Activated T-cell treated with anti-CD3 and anti-CD28 coated beads for 24 hours (primary cell): ENCODE results near the gene PAN3.

ENCODE experiments used
- DNase-seq: peaks from one replicate; pipeline ENCODE4 v3.0.0-alpha.2; 2020; ENCODE audit warnings: low read depth

PAN3 gene

DNA sequence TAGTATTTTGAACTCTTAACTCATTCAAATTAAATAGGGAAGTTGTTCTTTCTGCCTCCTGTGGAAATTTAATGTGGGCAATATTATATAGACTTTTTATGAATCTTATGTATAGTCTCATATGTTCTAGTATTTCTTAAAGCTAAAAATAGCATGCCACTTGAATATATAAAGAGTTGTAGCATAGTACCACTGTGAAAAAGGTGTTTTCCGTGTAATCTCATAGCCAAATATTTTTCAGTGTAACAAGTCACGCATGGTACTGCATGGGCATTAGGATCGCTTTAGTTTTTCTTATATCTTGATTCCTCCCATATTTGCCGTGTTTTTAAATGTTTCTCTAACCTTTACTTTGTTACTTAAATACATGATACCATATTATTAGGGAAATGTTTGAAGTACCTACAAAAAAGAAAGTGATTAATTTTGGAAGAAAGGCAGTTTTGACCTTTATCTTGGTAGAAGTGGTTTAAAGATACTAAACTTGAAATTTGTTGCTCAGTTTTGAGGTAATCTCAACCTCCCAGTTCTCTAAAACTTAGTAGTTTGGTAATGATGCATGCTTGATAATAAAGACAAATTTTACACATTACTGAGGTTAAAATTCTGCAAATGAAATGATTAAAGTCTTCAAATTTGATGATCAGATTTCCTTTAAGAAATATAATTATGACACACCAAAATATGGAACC is 81.2 kb downstream of the PAN3 start:
- no peak for DNase-seq

DNA sequence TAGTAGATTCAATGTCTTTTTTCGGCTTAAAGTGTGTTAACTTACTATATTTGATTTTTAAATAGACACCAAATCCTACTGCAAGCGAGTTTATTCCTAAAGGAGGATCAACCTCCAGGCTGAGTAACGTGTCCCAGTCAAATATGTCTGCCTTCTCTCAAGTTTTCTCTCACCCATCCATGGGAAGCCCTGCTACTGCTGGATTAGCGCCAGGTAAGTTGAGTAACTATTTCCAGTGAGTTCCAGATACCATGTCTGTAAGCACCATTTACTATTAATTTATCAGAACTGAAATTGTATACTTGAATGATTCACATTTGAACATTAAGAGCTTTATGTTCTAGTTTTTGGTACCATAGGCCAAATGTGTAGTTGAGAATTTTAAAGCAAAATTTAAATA is 81.8 kb downstream of the PAN3 start:
- no peak for DNase-seq

DNA sequence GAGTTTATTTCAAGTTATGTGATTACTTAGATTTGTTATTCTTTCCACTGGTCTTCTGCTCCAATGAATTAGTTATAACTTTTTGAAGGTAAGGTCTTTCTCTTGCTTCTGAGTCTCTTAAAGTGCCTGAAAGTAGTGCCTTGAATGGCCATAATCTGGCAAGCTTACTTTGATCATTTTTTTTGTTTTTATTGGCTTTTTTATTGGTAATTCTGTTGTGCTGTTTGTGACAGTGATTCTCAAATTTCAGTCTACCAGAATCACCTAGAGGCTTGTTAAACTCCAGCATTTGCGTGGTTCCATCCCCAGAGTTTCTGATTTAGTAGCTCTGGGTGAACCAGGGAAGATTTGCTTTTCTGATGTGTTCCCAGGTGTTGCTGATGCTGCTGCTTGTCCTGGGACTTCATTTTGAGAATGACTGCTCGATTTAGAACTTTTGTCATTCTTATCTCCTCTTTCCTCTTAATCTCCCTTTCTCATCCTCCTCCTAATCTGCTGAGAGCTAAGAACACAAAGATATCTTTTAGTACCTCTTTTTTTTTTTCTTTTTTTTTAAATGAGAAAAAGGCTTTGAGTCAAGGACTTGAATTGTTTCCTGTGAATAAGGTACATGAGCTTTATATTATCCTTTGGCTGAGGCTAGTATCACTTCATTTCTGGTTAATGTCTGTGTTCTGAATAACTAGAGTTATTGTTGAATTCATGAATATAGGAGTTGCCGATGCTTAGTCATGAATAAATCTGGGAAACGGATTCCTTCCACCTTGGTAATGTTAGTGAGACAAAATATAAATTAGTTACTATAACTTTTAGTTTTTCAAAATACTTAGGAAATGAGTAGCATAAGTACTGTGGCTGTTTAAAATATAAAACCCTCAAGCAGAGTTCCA is 91.4 kb downstream of the PAN3 start:
- no peak for DNase-seq

DNA sequence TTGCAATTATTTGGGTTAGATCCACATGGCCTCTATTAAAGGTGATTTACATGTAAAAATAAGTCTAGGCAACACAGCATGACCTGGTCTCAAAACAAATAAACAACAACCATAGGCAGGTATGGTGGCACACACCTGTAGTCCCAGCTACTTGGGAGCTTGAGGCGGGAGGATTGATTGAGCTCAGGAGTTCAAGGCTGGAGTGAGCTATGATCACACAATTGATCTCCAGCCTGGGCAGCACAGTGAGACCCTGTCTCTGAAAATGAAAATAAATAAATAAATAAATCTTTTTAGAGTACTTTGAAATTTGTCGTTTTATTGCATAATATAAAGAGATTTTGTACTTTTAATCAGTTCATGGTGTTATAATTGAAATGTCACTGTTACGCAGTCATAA is 93.3 kb downstream of the PAN3 start:
- DNase-seq = no peak

DNA sequence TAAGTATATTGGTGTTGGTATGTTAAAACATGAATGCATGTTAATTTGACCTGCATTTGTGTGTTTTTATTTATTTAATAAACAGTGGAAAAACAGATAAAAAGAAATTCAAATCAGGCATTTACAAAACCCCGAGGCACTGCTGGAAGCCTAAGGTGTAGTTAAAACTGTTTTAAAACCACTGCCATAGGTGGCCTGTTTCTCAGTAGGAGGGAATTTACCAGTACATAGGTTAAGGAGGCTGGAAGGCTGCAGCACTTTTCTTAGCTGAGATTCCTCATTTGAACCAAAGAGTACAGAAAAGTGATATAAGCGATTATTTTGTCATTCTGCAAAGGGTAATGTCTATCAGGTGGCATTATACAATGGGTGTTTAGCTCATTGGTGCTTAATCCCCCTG is 99.6 kb downstream of the PAN3 start:
- no peak for DNase-seq

DNA sequence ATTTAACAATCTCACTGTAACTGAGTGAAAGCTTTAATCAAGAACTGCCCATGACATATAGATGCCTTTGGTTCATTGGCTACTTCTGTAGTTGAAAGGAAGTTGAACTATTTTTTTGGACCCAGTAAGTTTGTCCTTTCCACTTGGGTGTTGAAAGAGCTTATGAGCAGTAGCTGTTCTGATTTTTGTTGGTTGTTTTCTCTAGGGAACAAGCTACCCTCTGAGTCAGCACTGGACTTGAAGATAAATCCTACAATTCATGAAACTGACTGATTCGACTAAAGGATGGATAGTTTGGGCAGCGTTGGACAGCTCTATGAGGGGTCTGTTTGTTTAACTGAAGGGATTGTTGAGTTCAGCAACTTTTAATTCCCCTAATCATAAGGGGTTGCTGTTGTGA is 101.0 kb downstream of the PAN3 start:
- no peak for DNase-seq

DNA sequence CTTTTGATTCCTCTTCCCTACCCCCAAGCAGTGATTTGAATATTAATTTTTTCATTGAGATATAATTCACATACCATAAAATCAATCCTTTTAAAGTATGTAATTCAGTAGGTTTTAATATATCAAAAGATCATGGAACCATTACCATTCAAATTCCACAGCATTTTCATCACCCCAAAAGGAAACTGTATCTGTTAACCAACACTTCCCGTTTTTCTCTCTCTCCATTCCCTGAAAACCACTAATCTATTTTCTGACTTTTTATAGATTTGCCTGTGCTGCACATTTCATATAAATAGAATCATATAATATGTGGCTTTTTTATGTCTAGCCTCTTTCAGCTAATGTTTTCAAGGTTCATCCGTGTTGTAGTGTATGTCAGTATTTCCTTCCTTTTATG is 107.1 kb downstream of the PAN3 start:
- no peak for DNase-seq

DNA sequence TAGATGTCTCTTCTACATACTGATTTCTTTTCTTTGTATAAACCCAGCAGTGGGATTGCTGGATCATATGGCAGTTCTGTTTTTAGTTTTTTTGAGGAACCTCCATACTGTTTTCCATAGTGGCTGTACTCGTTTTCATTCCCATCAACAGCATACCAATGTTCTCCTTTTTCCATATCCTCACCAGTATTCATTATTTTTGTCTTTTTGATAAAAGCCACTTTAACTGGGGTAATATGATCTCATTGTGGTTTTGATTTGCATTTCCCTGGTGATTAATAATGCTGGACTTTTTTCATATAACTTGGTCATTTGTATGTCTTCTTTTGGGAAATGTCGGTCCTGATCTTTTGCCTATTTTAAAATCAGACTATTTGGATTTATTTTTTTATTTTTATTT is 108.5 kb downstream of the PAN3 start:
- DNase-seq = no peak

DNA sequence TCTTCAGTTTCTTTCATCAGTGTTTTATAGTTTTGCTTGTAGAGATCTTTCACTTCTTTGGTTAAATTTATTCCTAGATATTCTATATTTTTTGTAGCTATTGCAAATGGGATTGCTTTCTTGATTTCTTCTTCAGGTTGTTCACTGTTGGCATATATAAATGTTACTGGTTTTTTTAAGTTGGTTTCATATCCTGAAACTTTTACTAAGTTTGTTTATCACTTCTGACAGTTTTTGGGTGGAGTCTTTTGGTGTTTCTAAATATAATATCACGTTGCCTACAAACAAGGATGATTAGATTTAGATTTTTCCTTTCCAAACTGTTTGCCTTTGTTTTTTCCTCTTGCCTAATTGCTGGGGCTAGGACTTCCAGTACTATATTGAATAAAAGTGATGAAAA is 109.7 kb downstream of the PAN3 start:
- DNase-seq = no peak

DNA sequence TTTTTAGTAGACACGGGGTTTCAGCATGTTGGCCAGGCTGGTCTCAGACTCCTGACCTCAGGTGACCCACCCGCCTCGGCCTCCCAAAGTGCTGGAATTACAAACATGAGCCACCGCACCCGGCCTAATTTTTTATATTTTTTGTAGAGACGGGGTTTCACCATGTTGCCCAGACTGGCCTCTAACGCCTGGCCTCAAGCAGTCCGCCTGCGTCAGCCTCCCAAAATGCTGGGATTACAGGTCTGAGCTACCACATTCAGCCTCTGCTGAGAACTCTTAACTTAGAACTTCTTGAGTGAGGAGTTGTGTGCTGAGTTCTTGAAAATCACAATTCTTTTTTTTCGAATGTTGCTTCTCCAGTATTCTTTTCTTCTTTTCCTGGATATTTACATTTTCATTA is 112.2 kb downstream of the PAN3 start:
- DNase-seq = no peak

DNA sequence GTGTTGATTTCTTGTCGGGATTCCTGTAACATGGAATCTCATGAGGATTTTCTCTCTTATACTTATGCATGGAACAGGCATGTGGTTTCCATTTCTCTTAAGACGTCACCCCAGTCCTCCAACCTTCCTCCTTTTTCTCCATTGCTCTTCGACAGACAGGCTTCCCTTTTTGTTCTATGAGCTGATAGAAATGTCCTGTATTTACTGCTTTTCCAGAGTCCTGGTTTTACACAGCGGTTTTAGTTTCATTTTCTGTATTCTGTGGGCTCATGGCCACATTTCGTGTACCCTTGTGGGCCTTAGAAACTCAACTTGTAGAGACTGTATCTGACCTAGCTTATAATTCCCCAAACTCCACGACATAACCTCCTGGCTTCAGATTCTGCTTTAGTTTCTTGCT is 113.1 kb downstream of the PAN3 start:
- DNase-seq = no peak

DNA sequence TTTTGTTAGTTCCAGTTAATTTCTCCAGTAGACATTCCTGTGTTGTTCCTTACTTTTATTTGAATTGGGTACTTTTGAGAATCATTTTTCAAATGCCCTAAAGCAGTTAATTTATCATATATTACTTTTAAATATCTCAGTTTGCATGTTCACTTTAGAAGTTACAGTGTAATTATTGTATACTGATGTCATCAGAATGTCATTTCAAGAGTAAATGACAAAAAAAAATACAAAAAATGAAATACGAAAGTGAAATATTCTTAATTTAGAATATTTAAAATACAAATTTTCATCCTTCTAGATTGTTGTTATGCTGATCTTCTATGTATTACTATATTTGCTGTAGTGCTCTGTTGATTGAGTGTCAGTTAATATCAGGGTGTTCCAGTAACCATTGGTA is 114.2 kb downstream of the PAN3 start:
- no peak for DNase-seq

DNA sequence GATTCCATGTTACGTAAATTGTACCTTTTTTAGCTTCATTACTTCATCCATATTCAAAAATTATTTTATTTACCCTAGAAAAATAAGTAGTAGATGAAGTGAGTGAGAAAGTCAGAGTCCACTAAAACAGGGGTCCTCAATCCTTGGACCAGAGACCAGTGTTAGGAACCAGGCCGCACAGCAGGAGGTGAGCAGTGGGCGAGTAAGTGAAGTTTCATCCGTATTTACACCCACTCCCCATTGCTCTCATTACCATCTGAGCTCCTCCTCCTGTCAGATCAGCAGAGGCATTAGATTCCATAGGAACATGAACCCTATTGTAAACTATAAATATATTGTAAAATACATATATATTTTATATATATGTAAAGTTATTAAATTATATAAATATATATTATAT is 119.0 kb downstream of the PAN3 start:
- no peak for DNase-seq

DNA sequence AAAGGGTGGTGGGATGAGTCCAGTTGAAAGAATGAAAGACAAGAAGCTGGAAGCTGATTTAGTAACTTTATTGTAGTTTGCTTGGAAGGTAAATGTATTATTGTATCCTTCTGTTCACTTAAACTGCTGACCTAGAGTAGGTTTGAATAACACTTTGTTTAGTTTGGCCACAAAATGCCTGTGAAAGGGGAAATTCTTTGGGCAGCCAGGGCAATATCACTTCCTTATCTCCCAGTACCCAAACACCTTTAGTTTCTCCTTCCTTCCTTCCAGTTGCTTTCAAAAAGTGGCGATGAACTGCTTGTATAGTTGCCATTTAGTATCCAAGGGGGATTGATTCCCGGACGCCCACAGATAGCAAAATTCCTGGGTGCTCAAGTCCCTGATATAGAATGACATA is 120.1 kb downstream of the PAN3 start:
- no peak for DNase-seq

DNA sequence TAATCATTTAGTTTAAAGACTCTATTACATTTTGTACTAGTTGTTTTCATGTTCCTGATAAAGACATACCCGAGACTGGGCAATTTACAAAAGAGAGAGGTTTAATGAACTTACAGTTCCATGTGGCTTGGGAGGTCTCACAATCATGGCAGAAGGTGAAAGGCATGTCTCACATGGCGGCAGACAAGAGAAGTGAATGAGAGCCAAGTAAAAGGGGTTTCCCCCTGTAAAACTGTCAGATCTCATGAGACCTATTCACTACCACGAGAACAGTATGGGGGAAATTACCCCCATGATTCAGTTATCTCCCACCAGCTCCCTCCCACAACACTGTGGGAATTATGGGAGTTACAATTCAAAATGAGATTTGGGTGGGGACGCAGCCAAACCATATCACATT is 129.2 kb downstream of the PAN3 start:
- DNase-seq = no peak

DNA sequence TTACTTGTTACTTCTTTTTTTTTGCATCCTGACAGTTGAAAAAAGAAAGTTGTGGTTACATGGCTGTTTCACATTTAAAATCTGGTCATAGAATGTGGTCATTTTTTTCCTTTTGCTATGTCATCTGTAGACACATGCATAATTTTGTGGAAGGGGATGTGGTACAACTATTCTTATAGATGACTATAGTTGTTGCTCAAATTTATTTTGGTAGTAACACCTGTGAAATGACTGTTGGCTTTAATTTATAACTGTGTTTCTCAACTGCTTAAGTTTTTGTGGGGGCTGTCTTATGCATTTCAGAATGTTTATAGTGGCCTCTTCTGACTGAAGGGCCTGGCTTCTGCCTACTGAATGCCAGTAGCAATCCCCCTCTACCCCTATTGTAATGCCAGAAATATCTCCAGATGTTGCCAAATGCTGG is 130.5 kb downstream of the PAN3 start:
- DNase-seq = no peak

DNA sequence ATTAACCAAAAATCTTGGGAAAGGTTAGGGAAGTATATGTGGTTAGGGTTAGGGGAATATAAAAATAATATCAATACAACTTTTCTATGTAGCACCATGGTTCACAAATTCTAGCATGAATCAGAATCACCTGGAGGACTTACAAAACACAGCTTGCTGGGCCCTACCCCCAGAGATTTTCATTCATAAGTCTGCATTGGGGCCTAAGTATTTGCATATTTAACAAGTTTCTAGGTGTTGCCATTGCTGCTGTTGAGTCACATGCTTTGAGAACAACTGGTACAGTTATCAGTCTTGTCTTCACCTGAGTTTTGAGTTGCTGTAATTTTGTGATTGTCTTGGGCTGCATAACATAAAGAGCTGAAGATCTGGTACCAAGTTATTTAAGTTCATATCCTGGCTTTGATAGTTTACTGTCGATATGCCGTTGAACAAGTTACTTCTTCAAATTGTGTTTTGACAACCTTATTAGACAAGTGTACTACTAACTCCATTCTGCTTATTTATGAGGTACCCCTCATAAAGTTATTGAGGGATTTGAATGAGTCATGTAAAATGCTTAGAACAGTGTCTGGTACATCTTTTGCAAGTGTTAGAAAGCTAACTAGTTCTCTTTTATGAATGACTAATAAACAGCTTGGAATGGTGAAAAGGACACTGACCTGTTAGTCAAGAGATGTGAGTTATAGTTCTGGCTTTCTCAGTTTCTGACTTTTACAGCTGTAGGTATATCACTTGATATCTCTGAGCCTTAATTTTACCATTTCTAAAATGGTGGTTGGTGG is 132.9 kb downstream of the PAN3 start:
- no peak for DNase-seq

DNA sequence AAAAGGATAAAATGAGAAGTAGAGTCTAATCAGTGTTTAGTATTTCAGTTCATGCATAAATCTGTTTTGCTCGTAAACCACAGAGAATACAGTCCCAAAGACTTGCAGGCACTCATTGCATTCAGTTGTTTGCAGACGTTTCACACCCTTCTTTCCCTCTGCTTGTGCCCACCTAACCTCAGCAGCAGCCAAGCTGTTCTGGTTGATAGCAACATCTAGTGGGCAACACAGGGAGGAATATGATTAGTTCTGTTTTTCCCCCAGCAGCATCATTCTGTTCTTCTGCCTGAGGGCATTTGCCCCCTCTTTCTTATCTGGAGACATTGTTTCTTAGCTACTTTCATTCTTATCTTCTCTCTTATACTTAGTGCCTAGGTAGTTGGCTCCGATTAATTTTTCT is 135.6 kb downstream of the PAN3 start:
- no peak for DNase-seq

DNA sequence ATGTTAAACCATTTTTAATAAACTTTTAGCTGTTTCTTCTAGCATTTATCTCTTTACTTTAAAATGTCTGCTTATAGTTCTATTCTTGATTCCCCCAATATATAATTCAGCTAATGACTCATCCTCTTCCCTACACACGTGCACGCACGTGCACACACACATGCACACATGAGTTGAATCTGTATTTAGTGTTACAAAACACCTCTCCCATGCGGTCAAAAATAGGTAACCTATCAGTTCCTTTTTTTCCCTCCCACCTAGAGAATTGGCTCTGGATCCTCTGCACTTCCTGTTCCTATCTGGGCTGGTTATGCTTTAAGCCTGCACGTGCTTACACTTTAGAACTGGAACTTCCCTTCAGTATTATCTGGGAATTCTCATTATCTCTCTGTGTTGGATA is 144.1 kb downstream of the PAN3 start:
- no peak for DNase-seq

DNA sequence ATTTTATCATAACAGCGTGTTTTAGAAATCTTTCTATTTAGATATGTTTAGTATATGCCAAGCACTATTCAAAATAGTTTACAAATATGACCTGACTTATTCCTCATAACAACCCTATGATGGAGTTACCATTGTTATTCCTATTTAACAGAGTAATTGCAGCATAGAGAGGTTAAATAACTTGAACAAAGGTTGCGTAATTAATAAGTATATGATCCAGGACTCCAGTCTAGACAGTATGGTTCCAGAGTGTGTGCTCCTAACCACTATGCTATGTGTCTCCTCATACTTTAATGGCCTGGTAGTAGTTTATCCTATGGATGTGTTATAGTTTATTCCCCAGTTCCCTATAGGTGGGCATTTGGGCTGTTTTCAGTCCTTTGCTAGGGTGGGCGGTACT is 145.3 kb downstream of the PAN3 start:
- no peak for DNase-seq

DNA sequence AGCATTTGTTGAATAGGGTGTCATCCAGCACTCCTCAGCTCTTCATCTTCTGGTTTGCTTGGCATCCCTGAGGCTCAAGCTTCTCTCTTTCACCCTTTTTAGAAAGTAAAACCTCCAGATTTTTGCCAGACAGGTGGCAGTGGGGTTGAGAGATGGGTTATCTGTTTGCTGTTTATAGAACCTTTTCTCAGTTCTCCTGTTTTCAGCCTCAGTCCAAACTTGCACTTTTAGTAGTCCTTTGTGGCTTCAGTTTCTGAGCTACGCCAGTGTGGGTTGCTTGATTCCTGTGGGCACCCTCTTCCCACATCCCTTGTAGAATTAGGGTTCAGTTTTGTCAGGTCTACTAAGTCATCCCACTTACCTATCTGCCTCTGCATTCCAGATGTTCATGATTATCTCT is 147.9 kb downstream of the PAN3 start:
- DNase-seq = no peak

DNA sequence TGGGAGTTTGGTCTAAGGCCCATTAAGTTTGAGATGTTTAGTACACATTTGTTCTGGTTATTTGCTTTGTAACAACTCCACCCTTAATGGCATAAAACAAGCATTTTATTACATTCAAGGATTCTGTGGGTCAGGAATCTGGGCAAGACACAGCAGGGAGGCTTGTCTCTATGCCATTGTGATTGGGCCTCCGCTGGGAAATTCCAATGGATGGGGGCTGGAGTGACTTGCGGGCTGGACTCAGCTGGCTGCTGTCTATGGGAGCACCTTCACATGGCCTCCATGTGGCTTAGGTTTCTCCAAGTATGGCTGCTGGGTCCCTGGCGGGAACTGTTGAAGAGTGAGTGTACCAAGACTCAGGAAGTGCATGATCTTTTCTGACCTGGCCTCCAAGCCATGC is 159.0 kb downstream of the PAN3 start:
- DNase-seq = no peak

DNA sequence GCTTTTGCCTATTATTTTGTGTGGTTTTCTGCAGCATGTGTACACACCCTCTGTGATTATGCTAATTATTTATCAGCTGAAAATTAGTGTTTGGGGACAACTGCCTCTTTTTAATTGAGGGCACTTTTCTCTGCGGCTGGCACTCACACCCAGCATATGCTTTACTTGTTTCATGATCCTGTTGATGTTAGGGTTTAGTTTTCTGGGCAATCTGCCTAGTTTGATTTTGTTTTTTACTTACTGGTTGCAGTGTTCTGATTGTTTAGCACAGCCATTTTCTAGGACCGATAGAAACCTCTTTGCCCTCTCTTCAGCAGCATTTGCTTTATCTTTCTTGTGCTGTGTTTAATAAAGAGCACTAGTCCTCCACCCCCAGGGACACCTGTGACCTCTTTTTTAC is 161.6 kb downstream of the PAN3 start:
- no peak for DNase-seq
